GM10266 (cell line): ENCODE data around the gene ZNF350.
"Not testable (repeated sequence)": the region's sequence is repeated elsewhere in the genome, so short reads cannot be mapped to it uniquely, and the experiment has no call there.

ENCODE experiments used
- DNase-seq: peaks from one replicate; pipeline ENCODE4 v3.0.0; 2012; ENCODE audit errors: extremely low spot score
- CTCF ChIP-seq: IDR thresholded peaks from 2 replicates; pipeline ENCODE4 v1.5.1; 2012; ENCODE audit warnings: mild to moderate bottlenecking, low read depth; ENCODE audit not compliant: control insufficient read depth, insufficient read depth; ENCODE audit errors: missing control alignments

Gene ZNF350

GRCh38 chr19:52020506-52020905 lies 33.9 kb upstream of the ZNF350 start:
- no peak for DNase-seq
- TF ChIP-seq CTCF, result no peak

- TF ChIP-seq CTCF, result no peak
- no peak for DNase-seq
Measured at GRCh38 chr19:52010674-52011073, 24.0 kb upstream of the ZNF350 start.

- TF ChIP-seq CTCF, result no peak
- peak; percentile 79 for DNase-seq
Measured at GRCh38 chr19:52007806-52008557, 21.3 kb upstream of the ZNF350 start, which contains the start of gene ZNF615. Gene ZNF615, minus strand, starts transcription at chr19:52008211. Its CDS starts 4,500 bp downstream, at chr19:52003711.

GRCh38 chr19:52007451-52007805 lies 20.8 kb upstream of the ZNF350 start:
- no peak for TF ChIP-seq CTCF
- no peak for DNase-seq

- no peak for DNase-seq
- no peak for TF ChIP-seq CTCF
Measured at GRCh38 chr19:51994048-51994644, 7.5 kb upstream of the ZNF350 start.

GRCh38 chr19:51993422-51993821 lies 6.8 kb upstream of the ZNF350 start:
- no peak for DNase-seq
- TF ChIP-seq CTCF, result no peak

GRCh38 chr19:51983361-51983760 lies 3.3 kb downstream of the ZNF350 start:
- TF ChIP-seq CTCF, result no peak
- no peak for DNase-seq

- DNase-seq, result not testable (repeated sequence)
Measured at GRCh38 chr19:51980926-51981325, 5.7 kb downstream of the ZNF350 start.
